Peyer's patch (tissue), 4 donors: ENCODE data around the gene CASZ1. TPM values are rescaled to one million over a fixed set of nuclear protein-coding genes. Genes with fewer than 3 reads are reported as not detected.

ENCODE experiments used
- DNase-seq, 3 donors: peaks; one replicate each; pipeline ENCODE4 v3.0.0-alpha.2; 2017 to 2019
- H3K27ac ChIP-seq, 4 donors: fragments of 200-600 bp; sonication (generic); one replicate each; pipeline ENCODE4 v1.5.1; 2016 to 2019
- H3K27me3 ChIP-seq, 2 donors: fragments of 200-600 bp; sonication (generic); one replicate each; pipeline ENCODE4 v1.5.1; 2019
- H3K36me3 ChIP-seq, 3 donors: fragments of 200-600 bp; sonication (generic); one replicate each; pipeline ENCODE4 v1.5.1; 2016 to 2019
- H3K4me1 ChIP-seq, 4 donors: fragments of 200-600 bp; sonication (generic); one replicate each; pipeline ENCODE4 v1.5.1; 2016 to 2019
- H3K4me3 ChIP-seq, 4 donors: fragments of 200-600 bp; sonication (generic); 1 replicate in 3 of 4; 2 replicates in 1 of 4; pipeline ENCODE4 v1.5.1; 2016 to 2019; ENCODE audit warnings: mild to moderate bottlenecking in 1 of 4
- H3K9me3 ChIP-seq, 4 donors: fragments of 200-600 bp; sonication (generic); one replicate each; pipeline ENCODE4 v1.5.1; 2016 to 2019; ENCODE audit warnings: mild to moderate bottlenecking in 1 of 4
- CTCF ChIP-seq, 6 experiments: fragments of 450-650 bp in 4 of 6; fragments of 200-600 bp in 2 of 6; sonication (generic) in 1 of 6; IDR thresholded peaks; one replicate each; pipeline ENCODE4 v1.5.1; 2017 to 2019; ENCODE audit warnings: antibody characterized with exemption in 6 of 6, mild to moderate bottlenecking in 3 of 6, moderate library complexity in 1 of 6
- POLR2A ChIP-seq, 2 donors: fragments of 450-650 bp; IDR thresholded peaks; one replicate each; pipeline ENCODE4 v1.5.1; 2017; ENCODE audit warnings: antibody characterized with exemption in 2 of 2, mild to moderate bottlenecking in 2 of 2, moderate library complexity in 2 of 2
- total RNA-seq, 4 donors: library from RNA; depleted of rRNA; stranded (reverse); fragments of >200 nt; gene quantifications; one replicate each; pipeline ENCODE4 v1.1.0, GENCODE V29; 2016

CASZ1 gene
- total RNA-seq, 4 donors from 2014 or later = 87.5 to 165 (median 137) TPM

DNA sequence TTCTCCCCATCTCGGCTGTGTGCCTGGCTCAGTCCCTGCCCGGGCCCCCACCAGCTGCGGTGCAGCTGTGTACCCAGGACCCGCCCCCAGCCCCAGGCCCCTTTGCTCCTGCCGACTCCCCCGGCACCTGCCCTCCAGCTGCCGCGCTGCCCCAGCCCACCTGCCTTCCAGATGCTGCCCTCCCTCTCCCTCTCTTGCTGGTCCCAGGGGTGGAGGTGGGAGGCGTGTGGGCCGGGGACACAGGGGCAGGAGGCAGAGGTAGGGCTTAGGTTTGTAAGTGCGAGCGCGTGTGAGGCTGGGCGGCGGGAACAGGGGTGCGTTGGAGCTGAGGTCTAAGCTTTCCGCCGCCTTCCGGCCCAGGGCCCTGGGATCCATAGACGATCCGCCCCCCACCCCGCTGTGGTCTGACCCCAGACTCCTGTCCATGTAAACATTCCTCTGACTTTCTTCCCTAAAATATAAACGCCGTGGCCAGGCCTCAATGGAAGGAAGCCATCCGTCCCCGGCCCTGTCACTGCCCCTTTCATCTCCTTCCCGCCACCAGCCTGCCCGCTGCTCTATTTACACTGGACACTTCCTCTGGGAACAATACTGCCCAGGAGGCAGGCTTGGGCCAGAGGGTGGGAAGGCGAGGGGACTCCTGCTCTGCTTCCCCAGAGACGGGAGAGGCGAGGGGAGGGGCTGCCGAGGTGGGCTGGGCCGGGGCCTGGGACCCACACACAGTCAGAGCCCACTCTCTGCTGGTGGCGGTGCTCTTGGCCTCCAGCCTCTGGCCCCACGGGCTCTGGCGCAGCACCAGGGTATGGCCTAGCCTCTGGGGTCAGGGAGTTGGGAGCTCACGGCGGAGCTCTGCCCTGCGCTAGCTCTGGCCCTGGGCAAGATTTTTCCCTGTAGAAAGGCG, 128.3 kb downstream of the CASZ1 start:
- H3K27ac ChIP-seq = peak overlapping the region in 2 of 4 donors; percentile 57 to 81
- TF ChIP-seq CTCF (IDR thresholded peaks at IDR 0.05) = no peak
- TF ChIP-seq POLR2A (IDR thresholded peaks at IDR 0.05) = no peak
- H3K4me3 ChIP-seq = no peak overlapping the region
- no peak for DNase-seq
- H3K36me3 ChIP-seq = peaks cover 0 to 32% (median 0%) of the 10 kb centered on the region in 3 donors
- H3K4me1 ChIP-seq = peaks cover 0 to 64% (median 0%) of the 10 kb centered on the region in 4 donors
- no peaks in the 10 kb centered on the region for H3K27me3 ChIP-seq
- H3K9me3 ChIP-seq = no peaks in the 10 kb centered on the region

GRCh38 chr1:10665930-10666850, 130.3 kb downstream of the CASZ1 start:
- Histone ChIP-seq H3K36me3 (peaks cover 0 to 35% (median 0%) of the 10 kb centered on the region in 3 donors), H3K9me3 (no peaks in the 10 kb centered on the region), H3K27ac (peak overlapping the region in 1 of 4 donors; percentile 81), H3K27me3 (no peaks in the 10 kb centered on the region), H3K4me3 (no peak overlapping the region), H3K4me1 (peaks cover 0 to 59% (median 0%) of the 10 kb centered on the region in 4 donors)
- DNase-seq = no peak
- no peak for TF ChIP-seq CTCF (IDR thresholded peaks at IDR 0.05)
- no peak for TF ChIP-seq POLR2A (IDR thresholded peaks at IDR 0.05)

DNA sequence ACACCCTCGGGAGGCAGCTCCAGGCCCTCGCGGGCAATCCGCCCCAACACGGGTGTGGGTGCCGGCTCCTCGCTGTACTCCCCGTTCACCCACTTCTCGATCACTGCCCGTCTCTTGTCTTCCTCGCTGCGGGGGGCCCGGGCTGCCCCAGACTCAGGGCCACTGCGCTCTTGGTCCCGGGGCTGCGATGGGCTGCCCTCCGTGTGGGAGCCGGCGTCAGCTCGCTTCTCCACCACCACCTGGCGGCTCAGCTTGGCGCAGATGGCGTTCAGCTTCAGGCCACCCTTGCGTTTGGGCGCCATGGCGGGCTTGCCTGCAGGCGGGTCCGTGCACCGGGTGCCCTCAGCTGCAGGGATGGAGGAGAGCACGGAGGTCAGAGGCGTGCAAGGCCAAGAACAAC, 131.2 kb downstream of the CASZ1 start:
- Histone ChIP-seq H3K4me3 (no peak overlapping the region), H3K27ac (peak overlapping the region in 1 of 4 donors; percentile 54), H3K4me1 (peaks cover 0 to 50% (median 0%) of the 10 kb centered on the region in 4 donors), H3K9me3 (no peaks in the 10 kb centered on the region), H3K36me3 (peaks cover 0 to 38% (median 0%) of the 10 kb centered on the region in 3 donors), H3K27me3 (no peaks in the 10 kb centered on the region)
- no peak for DNase-seq
- TF ChIP-seq POLR2A (IDR thresholded peaks at IDR 0.05) (no peak), CTCF (IDR thresholded peaks at IDR 0.05) (no peak)

GRCh38 chr1:10664251-10664650, 132.2 kb downstream of the CASZ1 start:
- no peak for TF ChIP-seq CTCF (IDR thresholded peaks at IDR 0.05)
- TF ChIP-seq POLR2A (IDR thresholded peaks at IDR 0.05) = no peak
- peaks cover 0 to 41% (median 0%) of the 10 kb centered on the region in 4 donors for H3K4me1 ChIP-seq
- H3K4me3 ChIP-seq = no peak overlapping the region
- no peaks in the 10 kb centered on the region for H3K9me3 ChIP-seq
- no peak for DNase-seq
- H3K27ac ChIP-seq = peak overlapping the region in 1 of 4 donors; percentile 73
- peaks cover 0 to 48% (median 0%) of the 10 kb centered on the region in 3 donors for H3K36me3 ChIP-seq
- H3K27me3 ChIP-seq = no peaks in the 10 kb centered on the region

DNA sequence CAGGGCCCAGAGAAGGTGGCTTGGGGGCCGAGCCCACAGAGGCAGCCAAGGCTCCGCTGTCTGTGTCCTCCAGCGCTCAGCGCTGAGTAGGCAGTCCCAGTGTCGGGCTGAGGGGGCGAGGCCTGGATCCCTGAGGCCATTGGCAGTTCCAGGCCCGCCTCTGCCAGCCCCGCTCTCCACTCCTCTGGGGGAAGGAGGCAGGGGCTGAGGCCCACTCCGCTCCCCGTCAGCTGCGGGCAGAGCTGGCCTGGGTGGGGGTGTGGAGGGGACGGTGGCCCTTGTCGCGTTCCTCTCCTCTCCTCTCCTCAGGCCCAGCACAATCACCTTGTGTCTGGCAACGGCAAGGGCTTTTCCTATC, 132.8 kb downstream of the CASZ1 start:
- Histone ChIP-seq H3K36me3 (peaks cover 0 to 54% (median 0%) of the 10 kb centered on the region in 3 donors), H3K4me3 (no peak overlapping the region), H3K27me3 (no peaks in the 10 kb centered on the region), H3K9me3 (no peaks in the 10 kb centered on the region), H3K27ac (peak overlapping the region in 1 of 4 donors; percentile 73), H3K4me1 (peaks cover 0 to 36% (median 0%) of the 10 kb centered on the region in 4 donors)
- TF ChIP-seq POLR2A (IDR thresholded peaks at IDR 0.05) (no peak), CTCF (IDR thresholded peaks at IDR 0.05) (no peak)
- no peak for DNase-seq
